Psoas muscle (tissue), 8 donors: ENCODE results near the gene OR4D1. TPM values are rescaled to one million over a fixed set of nuclear protein-coding genes. Genes with fewer than 3 reads are reported as not detected.

Experiments
- ATAC-seq, 4 donors: fragments of 200-7000 bp; cut with Tn5 transposase; one replicate each; pipeline ENCODE4 v1.9.1; 2020; ENCODE audit warnings: moderate library complexity in 3 of 4, mild to moderate bottlenecking in 2 of 4
- DNase-seq, 2 donors: peaks; one replicate each; pipeline ENCODE4 v3.0.0-alpha.2; 2020
- H3K27ac ChIP-seq: fragments of 200-600 bp; one replicate; pipeline ENCODE4 v1.8.0; 2022
- H3K27me3 ChIP-seq, 3 donors: fragments of 200-600 bp in 1 of 3; one replicate each; pipeline versions ENCODE4 v1.6.1 to v1.8.0; 2013 to 2022; ENCODE audit warnings: low read length in 2 of 3, mild to moderate bottlenecking in 2 of 3, moderate library complexity in 1 of 3; ENCODE audit not compliant: insufficient read depth in 3 of 3
- H3K36me3 ChIP-seq, 2 donors: fragments of 200-600 bp in 1 of 2; one replicate each; pipeline versions ENCODE4 v1.6.1 to v1.8.0; 2013 to 2022; ENCODE audit warnings: low read depth in 1 of 2, mild to moderate bottlenecking in 1 of 2, moderate library complexity in 1 of 2; ENCODE audit not compliant: insufficient read depth in 1 of 2
- H3K4me1 ChIP-seq: fragments of 200-600 bp; one replicate; pipeline ENCODE4 v1.8.0; 2022
- H3K4me3 ChIP-seq: fragments of 200-600 bp; one replicate; pipeline ENCODE4 v1.8.0; 2022; ENCODE audit warnings: mild to moderate bottlenecking
- H3K9me3 ChIP-seq: fragments of 200-600 bp; one replicate; pipeline ENCODE4 v1.8.0; 2022
- CTCF ChIP-seq: fragments of 200-600 bp; IDR thresholded peaks from one replicate; pipeline ENCODE4 v1.8.0; 2022; ENCODE audit warnings: antibody characterized with exemption
- WGBS, 3 donors: extraction: QIAGEN DNeasy Blood & Tissue Kit; methylation state at CpG; one replicate each; pipeline versions ENCODE4 v1.1.6 to v1.1.7; 2013; 5-methylcytosine and 5-hydroxymethylcytosine counted together
- intact Hi-C, 2 donors: fragments of 100-400 bp; cut with DNase I; formaldehyde crosslinking; loops; one replicate each; pipeline versions ENCODE4 v1.11.0 to v1.14.2; 2022
- polyA plus RNA-seq, 3 donors: library from polyadenylated mRNA; stranded (reverse); fragments of 200-250 nt; gene quantifications; one replicate each; pipeline ENCODE4 v1.2.3, GENCODE V29; 2013
- total RNA-seq, 4 donors: library from RNA; stranded (reverse); fragmentation: NEBNext Ultra II Directional in 2 of 4; extraction: Animal tissue kit (Norgen Biotek cat#: 25700) in 2 of 4; gene quantifications; one replicate each; pipeline versions ENCODE4 v1.2.1 to v1.2.4, GENCODE V29; 2021 to 2023
- donor health status: healthy with polysubstance abuse.
- donor health status: DM: no; HTN: no; CAD: no; lungs with moderate emphysema.
- donor health status: Bipolar disorder and iron deficiency.
- donor health status: healthy.
- donor health status: DM: yes; HTN: yes; CAD: no.
- donor health status: DM: no; HTN: no; CAD: no.
- donor health status: DM: no; HTN: no; CAD: no.
- donor health status: DM: yes; HTN: yes; CAD: no.

Gene OR4D1
- total and polyA plus RNA-seq, 7 donors, result 0.03 TPM; not detected in 5

DNA sequence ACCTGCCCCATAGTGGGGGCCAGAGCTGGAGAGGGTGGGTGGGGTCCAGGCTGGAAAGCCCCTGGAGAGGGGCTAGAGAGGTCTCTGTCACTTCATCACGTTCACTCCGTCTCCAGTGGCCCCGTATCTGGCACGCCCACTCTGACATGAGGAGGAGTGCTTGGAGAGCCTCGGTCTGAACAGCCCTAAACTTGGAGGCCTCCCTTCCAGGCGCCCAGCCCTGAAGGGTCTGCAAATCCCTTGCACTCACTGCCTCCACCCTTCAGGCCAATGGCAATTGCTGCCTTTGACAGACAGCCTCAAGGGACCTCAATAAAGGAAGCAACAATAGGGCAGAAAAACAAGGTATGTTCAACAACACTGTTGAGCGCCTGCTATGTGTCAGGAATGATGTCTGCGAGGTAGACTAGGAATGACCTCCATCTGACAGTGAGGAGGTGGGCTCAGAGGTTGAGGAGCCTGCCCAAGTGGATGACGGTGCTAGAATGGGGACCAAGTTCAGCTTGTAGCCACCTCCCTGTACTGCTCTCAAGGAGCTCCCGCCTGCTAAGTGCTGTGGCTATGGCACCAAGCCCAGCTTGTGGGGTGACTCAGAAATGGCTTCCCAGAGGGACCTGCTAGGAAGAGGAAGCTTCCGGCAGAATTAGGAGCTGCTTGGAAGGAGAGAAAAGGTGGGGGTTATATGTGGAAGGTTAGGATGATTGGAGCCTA lies 41.4 kb downstream of the OR4D1 start:
- H3K4me3 ChIP-seq, result no peak overlapping the region
- H3K9me3 ChIP-seq, result no peaks in the 10 kb centered on the region
- no peak overlapping the region for H3K27ac ChIP-seq
- intact Hi-C loops, result loop anchor here in 1 of 2 donors (5.0 kb wide), 1 partner anchor 52 kb away; no protein-coding TSS in a partner anchor
- peak in 1 of 4 donors; percentile 38 for ATAC-seq
- no peaks in the 10 kb centered on the region for H3K4me1 ChIP-seq
- H3K36me3 ChIP-seq, result no peaks in the 10 kb centered on the region
- peak; percentile 58 to 73 for DNase-seq
- peaks cover 0 to 30% (median 9%) of the 10 kb centered on the region in 3 donors for H3K27me3 ChIP-seq
- 53 to 56% (median 55%) methylated on average over 9 to 11 of the region's 11 CpGs for whole genome bisulfite sequencing, 3 donors
- TF ChIP-seq CTCF, result no peak

GRCh38 chr17:58191241-58191896 lies 43.2 kb downstream of the OR4D1 start:
- Histone ChIP-seq H3K4me3 (no peak overlapping the region), H3K27ac (no peak overlapping the region), H3K27me3 (peaks cover 0 to 30% (median 11%) of the 10 kb centered on the region in 3 donors), H3K36me3 (no peaks in the 10 kb centered on the region), H3K9me3 (no peaks in the 10 kb centered on the region), H3K4me1 (no peaks in the 10 kb centered on the region)
- intact Hi-C loops, result no loop called here
- no peak for TF ChIP-seq CTCF
- DNase-seq (no peak), ATAC-seq (no peak)
- 31 to 38% (median 32%) methylated on average over 14 of the region's 14 CpGs for WGBS, 3 donors

DNA sequence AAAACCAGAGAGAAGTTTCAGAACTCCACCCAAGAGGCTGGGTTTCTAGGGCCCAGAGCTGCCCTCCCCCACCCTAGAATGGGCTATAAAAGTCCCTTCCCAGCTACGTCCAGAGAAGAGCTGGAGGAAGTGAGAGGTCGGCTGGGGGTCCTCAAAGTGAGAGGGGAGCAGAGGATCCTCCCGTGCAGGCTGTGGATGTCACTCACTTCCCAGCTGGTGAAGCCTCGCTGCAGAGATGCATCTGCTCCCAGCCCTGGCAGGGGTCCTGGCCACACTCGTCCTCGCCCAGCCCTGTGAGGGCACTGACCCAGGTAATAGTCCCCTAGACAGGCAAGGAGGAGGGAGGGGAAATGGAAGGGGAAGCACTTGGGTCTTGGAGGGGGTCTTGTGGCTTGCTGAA lies 44.4 kb downstream of the OR4D1 start, which contains the start of gene EPX:
Gene EPX (plus strand): TSS at position 115 of the 400 bp plus-strand sequence. CDS start 121 bp downstream, at position 236.
- intact Hi-C loops, result no loop called here
- no peaks in the 10 kb centered on the region for H3K9me3 ChIP-seq
- WGBS, 3 donors, result 11 to 24% (median 15%) methylated on average over 5 to 6 of the region's 6 CpGs
- peaks cover 0 to 38% (median 20%) of the 10 kb centered on the region in 3 donors for H3K27me3 ChIP-seq
- H3K4me3 ChIP-seq, result no peak within 1 kb of the TSS
- no peaks in the 10 kb centered on the region for H3K36me3 ChIP-seq
- no peaks in the 10 kb centered on the region for H3K4me1 ChIP-seq
- no peak for TF ChIP-seq CTCF
- DNase-seq (no peak), ATAC-seq (no peak)
- H3K27ac ChIP-seq, result no peak within 1 kb of the TSS

GRCh38 chr17:58193641-58194255 lies 45.6 kb downstream of the OR4D1 start:
- no peaks in the 10 kb centered on the region for H3K36me3 ChIP-seq
- H3K27ac ChIP-seq, result no peak overlapping the region
- H3K27me3 ChIP-seq, result peaks cover 0 to 41% (median 20%) of the 10 kb centered on the region in 3 donors
- no peak for TF ChIP-seq CTCF
- ATAC-seq (no peak), DNase-seq (no peak)
- 65 to 75% (median 72%) methylated on average over 15 to 18 of the region's 18 CpGs for WGBS, 3 donors
- no peaks in the 10 kb centered on the region for H3K4me1 ChIP-seq
- H3K9me3 ChIP-seq, result no peaks in the 10 kb centered on the region
- intact Hi-C loops, result no loop called here
- no peak overlapping the region for H3K4me3 ChIP-seq
